GM21360 (cell line): ENCODE data around the gene JPH2.

ENCODE experiments used
- ATAC-seq: cut with Tn5 transposase; IDR thresholded peaks from one replicate; pipeline ENCODE4 v1.9.1; 2021; ENCODE audit warnings: mild to moderate bottlenecking, moderate library complexity; ENCODE audit not compliant: unreplicated experiment

JPH2 gene

GRCh38 chr20:44126445-44126844 is 60.5 kb downstream of the JPH2 start:
- ATAC-seq = no peak

GRCh38 chr20:44125332-44126127 is 61.5 kb downstream of the JPH2 start:
- ATAC-seq = no peak

- ATAC-seq = no peak
Measured at GRCh38 chr20:44123874-44124535, 63.0 kb downstream of the JPH2 start.

GRCh38 chr20:44123251-44123650 is 63.7 kb downstream of the JPH2 start:
- no peak for ATAC-seq

- no peak for ATAC-seq
Measured at GRCh38 chr20:44120676-44121425, 66.1 kb downstream of the JPH2 start.

- no peak for ATAC-seq
Measured at GRCh38 chr20:44118185-44119033, 68.6 kb downstream of the JPH2 start.

GRCh38 chr20:44117296-44118184 is 69.4 kb downstream of the JPH2 start:
- no peak for ATAC-seq

GRCh38 chr20:44115762-44116644 is 71.0 kb downstream of the JPH2 start:
- ATAC-seq = no peak

- no peak for ATAC-seq
Measured at GRCh38 chr20:44115181-44115580, 71.8 kb downstream of the JPH2 start.

GRCh38 chr20:44113618-44114376 is 73.2 kb downstream of the JPH2 start:
- no peak for ATAC-seq

GRCh38 chr20:44112889-44113617 is 73.9 kb downstream of the JPH2 start:
- no peak for ATAC-seq

GRCh38 chr20:44112456-44112855 is 74.5 kb downstream of the JPH2 start:
- no peak for ATAC-seq

GRCh38 chr20:44111712-44112335 is 75.2 kb downstream of the JPH2 start:
- no peak for ATAC-seq

GRCh38 chr20:44110816-44111568 is 76.0 kb downstream of the JPH2 start:
- no peak for ATAC-seq

GRCh38 chr20:44109951-44110361 is 77.0 kb downstream of the JPH2 start:
- ATAC-seq = no peak

GRCh38 chr20:44106615-44107014 is 80.4 kb downstream of the JPH2 start:
- no peak for ATAC-seq
